ENCODE data around the gene L1CAM.
A peak's percentile ranks its signal among the peaks of the same experiment; 100 is the strongest.

Gene L1CAM

GRCh38 chrX:153903991-153904957 lies 18.3 kb upstream of the L1CAM start, which contains the start of gene AVPR2:
Gene AVPR2 (plus strand): TSS chrX:153904673. CDS start chrX:153905146, 473 bp downstream.
- DNase-seq: no peak

- no peak for DNase-seq
These were observed 17.4 kb upstream of the L1CAM start for GRCh38 chrX:153903238-153903980.

DNA sequence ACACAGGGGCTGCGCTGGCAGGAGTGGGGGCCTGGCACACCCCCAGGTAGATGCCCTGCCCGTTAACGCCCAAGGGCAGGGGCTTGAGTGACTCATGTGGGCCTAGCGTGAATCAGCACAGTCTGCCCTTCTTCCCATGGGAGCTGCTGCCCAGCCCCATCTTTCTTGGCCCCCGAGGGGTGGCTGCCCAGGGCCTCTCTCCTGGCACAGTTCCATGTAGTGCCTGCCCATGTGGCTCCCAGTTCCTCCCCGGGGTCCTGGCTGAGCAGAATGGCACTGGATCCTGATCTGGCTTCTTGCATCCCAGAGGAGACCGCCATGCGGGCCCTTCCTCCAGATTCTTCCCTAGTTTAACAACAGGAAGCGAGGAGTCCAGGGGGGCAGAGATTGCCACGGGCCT lies 16.4 kb upstream of the L1CAM start:
- no peak for DNase-seq

DNA sequence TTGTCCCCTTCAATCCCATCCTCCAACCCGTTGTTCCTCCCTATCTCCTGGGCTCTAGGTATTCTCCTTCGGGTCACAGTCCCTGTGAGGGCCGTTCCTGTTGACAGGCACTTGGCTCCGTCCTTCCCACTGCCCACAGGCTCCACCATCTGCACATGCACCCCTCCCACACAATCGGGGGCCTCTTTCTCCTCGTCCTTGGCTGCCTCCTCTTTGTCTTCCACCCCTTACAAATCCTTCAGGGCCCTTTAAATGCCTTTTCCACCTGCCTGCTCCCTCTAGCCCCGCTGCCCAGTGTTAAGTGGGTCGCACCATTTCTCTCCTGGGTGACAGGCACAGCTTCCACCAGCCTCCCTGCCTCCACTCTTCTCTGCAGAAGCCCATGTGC lies 15.8 kb upstream of the L1CAM start:
- DNase-seq: no peak

DNA sequence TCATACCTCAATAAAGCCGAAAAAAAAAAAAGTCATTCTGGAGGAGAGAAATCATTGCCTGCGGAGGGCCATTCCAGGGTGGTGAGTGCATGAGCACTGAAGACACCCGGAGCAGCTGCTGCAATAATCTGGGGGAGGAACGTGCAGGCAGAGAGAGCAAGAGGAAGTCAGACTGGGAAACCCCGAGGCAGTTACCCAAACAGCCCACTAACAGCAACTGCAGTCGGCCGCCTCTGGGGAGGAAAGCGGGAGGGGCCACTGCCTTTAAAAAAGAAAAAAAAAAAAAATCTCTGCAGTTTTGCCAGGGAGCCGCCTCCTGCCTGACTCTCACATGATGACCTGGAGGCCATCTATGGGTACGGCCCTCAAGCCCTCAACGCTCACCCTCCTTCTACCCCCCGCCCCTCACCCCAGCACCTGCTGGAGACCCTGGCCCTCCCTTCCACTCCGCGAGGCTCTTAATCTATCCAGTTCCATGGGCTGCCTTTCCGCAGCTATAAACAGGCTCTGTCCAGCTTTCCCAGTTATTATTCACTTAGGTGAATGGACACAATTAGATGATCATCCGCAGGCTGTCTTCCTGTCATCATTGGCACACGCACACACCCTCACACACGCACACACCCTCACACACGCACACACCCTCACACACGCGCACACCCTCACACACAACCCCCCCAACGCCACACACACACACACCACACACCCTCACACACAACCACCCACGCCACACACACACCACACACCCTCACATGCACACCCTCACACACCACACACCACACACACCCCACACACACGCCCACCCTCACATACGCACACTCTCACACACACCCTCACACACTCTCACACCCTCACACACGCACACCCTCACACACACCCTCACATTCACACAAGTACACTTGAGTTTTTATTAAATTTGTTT lies 15.1 kb upstream of the L1CAM start:
- peak in 1 of 58 donors; percentile 22 for DNase-seq

DNA sequence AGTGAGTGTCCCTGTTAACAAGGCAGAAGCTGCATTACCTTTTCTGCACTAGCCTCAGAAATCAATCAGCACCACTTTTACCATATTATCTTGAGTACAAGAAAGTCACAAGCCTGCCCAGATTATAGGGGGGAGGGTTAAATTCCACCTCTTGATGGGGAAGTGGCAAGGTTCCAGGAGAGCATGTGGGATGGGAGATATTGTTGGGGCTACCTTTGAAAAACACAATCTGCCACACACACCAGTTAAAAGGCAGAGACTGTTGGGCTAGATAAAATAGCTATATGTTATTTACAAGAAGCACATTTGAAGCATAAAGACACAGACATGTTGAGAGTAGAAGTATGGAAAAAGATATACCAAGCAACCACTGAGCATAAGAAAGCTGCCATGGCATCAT lies 11.9 kb upstream of the L1CAM start:
- no peak for DNase-seq

DNA sequence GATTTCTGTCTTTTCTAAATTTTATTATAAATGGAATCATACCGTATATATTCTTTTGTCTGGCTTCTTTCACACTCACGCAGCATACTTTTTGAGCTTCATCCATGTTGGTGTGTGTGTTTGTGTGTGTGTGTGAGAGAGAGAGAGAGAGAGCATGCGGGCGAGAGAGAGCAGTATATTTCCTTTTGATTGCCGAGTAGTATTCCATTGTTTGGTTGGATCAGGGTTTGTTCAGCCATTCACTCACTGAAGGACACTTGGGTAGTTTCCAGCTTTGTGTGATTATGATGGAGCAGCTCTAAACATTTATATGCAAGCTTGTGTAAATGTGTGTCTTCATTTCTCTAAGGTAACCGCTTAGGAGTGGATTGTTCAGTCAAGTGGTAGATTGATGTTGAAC lies 3.1 kb upstream of the L1CAM start:
- DNase-seq: no peak

DNA sequence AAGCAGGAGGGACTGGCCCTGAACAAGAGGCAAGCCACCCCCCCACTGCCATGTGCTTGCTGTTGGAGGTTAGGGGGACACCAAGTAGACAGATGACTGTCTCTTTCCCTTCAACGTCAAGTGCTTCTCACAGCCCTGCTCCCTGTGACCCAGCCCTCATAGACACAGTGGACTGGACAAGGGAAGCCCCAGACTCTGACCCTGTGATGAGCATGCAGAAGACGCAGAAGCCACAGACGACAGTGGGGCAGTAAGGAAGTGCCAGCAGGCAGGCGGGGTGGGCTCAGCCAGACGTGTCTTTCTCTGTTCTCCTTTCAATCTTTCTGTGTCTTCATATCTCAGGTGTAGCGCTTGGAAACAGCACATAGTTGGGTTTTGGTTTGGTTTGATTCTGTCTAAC lies 2.4 kb upstream of the L1CAM start:
- no peak for DNase-seq

GRCh38 chrX:153887385-153887784 lies 1.4 kb upstream of the L1CAM start:
- DNase-seq: no peak

DNA sequence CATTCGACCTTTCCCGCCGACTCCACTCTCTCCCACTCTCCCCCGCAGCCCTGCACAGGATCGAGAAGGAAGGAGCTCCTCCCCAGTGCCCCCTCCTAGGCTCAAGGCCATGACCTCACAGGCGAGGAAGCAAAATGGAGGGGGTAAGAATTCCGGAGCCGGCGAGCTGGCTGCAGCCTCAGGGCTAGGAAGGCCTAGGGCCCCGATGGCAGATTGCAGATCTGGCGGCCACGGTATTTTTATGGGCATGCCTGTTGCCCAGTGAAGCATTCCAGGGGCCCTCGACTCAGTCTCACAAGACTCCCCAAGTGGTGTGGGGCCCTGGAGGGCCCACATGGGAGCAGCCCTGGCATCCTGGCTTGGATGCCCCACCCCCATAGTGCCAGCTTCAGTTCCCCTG lies 942 bp upstream of the L1CAM start:
- DNase-seq: no peak

DNA sequence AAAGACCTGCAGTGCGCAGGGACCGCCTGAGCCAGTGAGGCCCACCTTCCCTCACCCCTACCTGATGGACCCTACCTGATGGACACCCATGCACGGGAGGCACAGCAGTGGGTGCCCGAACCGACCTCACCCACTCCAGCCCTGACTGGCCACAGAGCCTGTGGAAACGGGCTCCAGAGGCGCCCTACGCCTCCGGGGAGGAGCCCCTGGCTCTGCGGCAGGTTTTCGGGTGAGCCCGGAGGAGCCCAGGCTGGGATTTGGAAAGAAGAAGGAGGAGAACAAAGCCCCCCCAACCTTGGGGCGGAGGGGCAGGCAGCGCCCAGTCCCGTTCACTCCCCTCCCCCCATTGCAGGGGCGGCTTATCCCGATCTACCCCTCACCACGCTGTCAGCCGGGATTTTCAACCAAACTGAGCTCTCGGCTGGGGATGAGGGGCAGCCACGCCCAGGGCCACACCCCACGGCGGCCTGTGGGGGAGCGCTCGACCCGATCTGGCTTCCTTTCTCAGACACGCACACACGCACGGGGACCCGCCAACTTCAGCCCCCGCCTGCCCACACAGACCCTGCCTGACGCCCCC lies 675 bp downstream of the L1CAM start:
- no peak for DNase-seq

GRCh38 chrX:153884590-153884989 lies 1.4 kb downstream of the L1CAM start:
- DNase-seq: no peak

DNA sequence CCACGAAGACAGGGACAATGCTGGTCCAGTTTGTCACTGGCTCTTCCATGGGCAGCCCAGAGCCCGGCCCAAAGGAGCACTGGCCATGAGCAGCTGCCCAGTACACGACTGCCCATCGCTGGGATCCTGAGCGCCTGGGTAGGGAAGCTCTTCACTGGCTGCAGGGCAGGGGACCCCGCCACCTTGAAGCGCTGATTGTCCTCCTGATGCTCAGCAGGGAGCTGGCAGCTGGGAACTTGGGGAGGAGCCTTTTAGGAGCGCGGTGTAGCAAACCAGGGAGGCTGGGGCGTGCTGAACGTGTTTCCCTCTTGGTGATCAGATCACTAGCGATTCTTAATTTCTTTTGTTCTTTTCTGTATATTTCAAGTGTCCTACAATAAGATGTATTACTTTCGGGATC lies 1.8 kb downstream of the L1CAM start:
- DNase-seq: peak in 1 of 58 donors; percentile 38

DNA sequence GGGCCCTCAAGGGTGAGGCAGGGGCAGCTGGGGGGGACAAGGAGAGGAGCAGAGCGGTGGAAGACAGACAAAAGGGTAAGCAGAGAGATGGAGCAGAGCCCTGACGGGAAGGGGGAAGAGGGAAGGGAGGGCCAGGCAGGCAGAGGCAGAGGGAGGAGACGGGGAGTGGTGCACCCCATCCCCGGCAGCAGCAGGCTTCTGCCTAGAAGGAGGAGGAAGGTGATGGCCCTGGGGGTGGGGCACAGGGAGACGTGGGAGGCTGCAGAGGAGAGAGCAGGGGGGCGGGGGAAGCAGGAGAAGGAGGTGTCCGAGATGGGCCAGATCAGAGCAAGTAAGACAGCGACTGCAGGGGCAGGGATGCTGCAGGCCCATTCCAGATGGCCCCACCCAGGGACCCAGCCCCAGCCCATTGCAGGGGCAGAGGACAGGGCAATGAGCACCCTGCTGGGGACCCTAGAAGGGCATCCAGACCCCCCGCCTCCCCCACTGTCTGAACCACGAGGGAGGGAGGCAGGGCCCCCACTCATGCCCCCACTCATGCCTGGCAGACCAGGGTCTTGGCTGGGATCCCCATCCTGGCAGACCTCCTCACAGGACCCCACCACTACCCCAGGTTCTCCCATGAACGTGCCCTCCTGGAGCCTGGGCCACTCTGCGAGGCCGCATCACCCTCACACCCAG lies 2.7 kb downstream of the L1CAM start:
- DNase-seq: no peak

DNA sequence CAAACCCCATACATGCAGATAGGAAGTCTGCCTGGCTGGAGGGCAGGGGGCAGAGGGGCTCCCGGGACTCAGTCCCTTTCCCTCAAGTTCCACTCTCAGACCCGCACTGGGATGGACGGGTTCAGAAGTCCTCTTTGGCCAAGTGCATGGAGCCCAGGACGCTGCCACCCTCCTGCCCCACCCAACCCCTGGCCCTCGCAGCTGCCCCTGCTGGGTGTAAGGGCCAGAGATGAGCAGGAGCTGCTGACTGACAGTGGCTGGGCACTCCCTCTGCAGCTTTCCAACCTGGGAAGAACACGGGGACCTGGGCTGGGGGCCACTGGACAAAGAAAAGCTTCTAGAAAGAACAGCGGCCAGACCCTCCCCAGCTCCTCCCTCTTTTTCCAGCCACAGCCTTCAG lies 3.4 kb downstream of the L1CAM start:
- no peak for DNase-seq

- DNase-seq: peak in 1 of 58 donors; percentile 26
These were observed 3.9 kb downstream of the L1CAM start for GRCh38 chrX:153882086-153882498.

DNA sequence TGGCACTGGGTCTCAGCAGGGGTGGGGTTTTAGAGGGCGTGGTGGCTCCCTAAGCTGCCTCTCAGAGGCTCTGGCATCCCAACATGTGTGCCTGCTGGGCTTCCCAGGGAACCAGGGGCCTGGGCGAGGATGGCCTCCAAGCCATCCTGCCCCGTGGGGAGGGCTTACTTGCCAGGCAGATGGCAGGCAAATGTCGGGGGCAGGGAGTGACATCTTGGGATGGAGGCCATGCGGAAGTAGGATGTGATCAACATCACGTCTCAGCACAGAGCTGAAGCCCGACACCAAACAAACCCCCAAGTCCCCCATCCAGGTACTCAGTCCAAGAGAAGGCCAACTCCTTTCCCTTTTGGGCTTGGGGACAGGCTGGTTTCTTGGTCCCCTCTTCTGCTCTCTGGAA lies 4.7 kb downstream of the L1CAM start:
- no peak for DNase-seq

DNA sequence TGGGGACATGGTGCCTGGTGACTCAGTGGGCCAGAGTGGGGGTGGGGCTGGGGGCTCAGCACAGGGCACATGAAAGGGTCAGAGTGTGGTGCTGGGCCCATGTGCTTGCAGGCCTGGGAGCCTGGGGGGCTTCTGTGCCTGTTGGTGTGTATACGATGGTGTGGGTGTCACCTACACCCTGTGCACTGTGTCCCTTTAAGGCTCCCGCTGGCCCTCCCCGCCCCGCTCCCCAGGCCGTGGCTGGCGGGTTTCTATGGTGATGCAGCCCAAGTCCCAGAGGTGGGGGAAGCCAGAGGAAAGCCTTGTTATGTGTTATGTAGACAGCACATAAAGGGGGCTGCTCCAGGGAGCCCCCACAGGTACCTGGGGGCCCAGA lies 5.5 kb downstream of the L1CAM start:
- no peak for DNase-seq

DNA sequence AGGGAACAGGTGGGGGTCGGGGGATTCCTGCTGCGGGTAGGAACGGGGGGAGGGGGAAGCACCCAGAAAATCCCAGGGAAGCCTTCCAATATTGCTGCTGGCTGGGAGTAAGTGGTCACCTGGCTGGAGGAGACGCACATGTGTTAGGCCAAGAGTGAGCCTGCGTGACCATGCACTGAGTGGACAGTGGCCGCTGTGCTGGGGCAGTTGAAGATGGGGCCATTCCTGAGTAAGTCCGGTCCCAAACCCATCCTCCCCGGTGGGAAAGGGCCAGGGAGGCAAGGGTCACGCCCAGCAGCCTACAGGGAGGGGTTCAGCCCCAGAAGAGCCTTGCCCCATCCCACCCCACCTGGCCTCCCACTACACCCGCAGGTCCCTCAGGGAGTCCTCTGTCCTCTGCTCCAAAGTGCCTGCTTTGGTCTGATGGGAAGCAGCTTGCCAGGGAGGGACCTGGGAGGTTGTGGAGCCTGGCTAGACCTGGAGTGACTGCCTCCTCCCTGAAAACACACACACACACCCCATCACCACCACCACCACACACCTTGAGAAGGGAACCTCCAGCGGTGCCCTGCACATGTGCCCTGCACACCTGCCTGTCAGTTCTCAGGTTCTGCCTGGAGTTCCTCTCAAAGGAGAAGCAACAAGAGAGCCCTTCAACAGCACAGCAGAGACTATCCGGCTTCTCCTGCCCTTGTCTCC lies 6.1 kb downstream of the L1CAM start:
- DNase-seq: no peak

Data from anterior cingulate cortex (tissue), 58 donors.